ENCODE data around the gene WWOX. TPM values are rescaled to one million over a fixed set of nuclear protein-coding genes. Genes with fewer than 3 reads are reported as not detected.

WWOX gene
- total RNA-seq, 2 donors from 2014 or later, result 33.8 to 82.5 TPM

GRCh38 chr16:78990309-78990701 lies 890.9 kb downstream of the WWOX start:
- H3K36me3 ChIP-seq, result no peaks in the 10 kb centered on the region
- no peaks in the 10 kb centered on the region for H3K27me3 ChIP-seq (replicated peaks; ENCODE audit: insufficient read depth)
- no peak for ATAC-seq (ENCODE audit: insufficient number of reproducible peaks, low FRiP score, low read depth)
- no peak for DNase-seq (ENCODE audit: low spot score)
- TF ChIP-seq CTCF (IDR thresholded peaks at IDR 0.05), result no peak
- no peaks in the 10 kb centered on the region for H3K4me1 ChIP-seq (ENCODE audit: control insufficient read depth in 1 of 2, low read depth in 2 of 2)
- no peak overlapping the region for H3K4me3 ChIP-seq
- no peaks in the 10 kb centered on the region for H3K9me3 ChIP-seq
- H3K27ac ChIP-seq, result no peak overlapping the region

GRCh38 chr16:78992001-78992400 lies 892.5 kb downstream of the WWOX start:
- no peak for ATAC-seq (ENCODE audit: insufficient number of reproducible peaks, low FRiP score, low read depth)
- H3K4me3 ChIP-seq, result no peak overlapping the region
- no peak for TF ChIP-seq CTCF (IDR thresholded peaks at IDR 0.05)
- no peaks in the 10 kb centered on the region for H3K9me3 ChIP-seq
- H3K27me3 ChIP-seq (replicated peaks; ENCODE audit: insufficient read depth), result no peaks in the 10 kb centered on the region
- no peaks in the 10 kb centered on the region for H3K4me1 ChIP-seq (ENCODE audit: control insufficient read depth in 1 of 2, low read depth in 2 of 2)
- no peak for DNase-seq (ENCODE audit: low spot score)
- no peak overlapping the region for H3K27ac ChIP-seq
- no peaks in the 10 kb centered on the region for H3K36me3 ChIP-seq

- TF ChIP-seq CTCF (IDR thresholded peaks at IDR 0.05), result no peak
Measured at GRCh38 chr16:78993346-78993745, 893.9 kb downstream of the WWOX start.

GRCh38 chr16:78994135-78994745 lies 894.8 kb downstream of the WWOX start:
- Histone ChIP-seq H3K27me3 (replicated peaks; ENCODE audit: insufficient read depth) (no peaks in the 10 kb centered on the region), H3K9me3 (no peaks in the 10 kb centered on the region), H3K4me3 (no peak overlapping the region), H3K36me3 (no peaks in the 10 kb centered on the region), H3K27ac (no peak overlapping the region), H3K4me1 (ENCODE audit: control insufficient read depth in 1 of 2, low read depth in 2 of 2) (no peaks in the 10 kb centered on the region)
- DNase-seq (ENCODE audit: low spot score) (no peak), ATAC-seq (ENCODE audit: insufficient number of reproducible peaks, low FRiP score, low read depth) (no peak)
- TF ChIP-seq CTCF (IDR thresholded peaks at IDR 0.05), result no peak

More at GRCh38 chr16:78993346-78993745, 893.9 kb downstream of the WWOX start:
- no peaks in the 10 kb centered on the region for H3K27me3 ChIP-seq (replicated peaks; ENCODE audit: insufficient read depth)
- DNase-seq (ENCODE audit: low spot score), result no peak
- H3K36me3 ChIP-seq, result no peaks in the 10 kb centered on the region
- no peaks in the 10 kb centered on the region for H3K4me1 ChIP-seq (ENCODE audit: control insufficient read depth in 1 of 2, low read depth in 2 of 2)
- H3K4me3 ChIP-seq, result no peak overlapping the region
- H3K27ac ChIP-seq, result no peak overlapping the region
- no peak for ATAC-seq (ENCODE audit: insufficient number of reproducible peaks, low FRiP score, low read depth)
- H3K9me3 ChIP-seq, result no peaks in the 10 kb centered on the region

- TF ChIP-seq CTCF (IDR thresholded peaks at IDR 0.05), result no peak
- H3K9me3 ChIP-seq, result no peaks in the 10 kb centered on the region
- no peaks in the 10 kb centered on the region for H3K36me3 ChIP-seq
- no peak for DNase-seq (ENCODE audit: low spot score)
- H3K27me3 ChIP-seq (replicated peaks; ENCODE audit: insufficient read depth), result no peaks in the 10 kb centered on the region
- no peaks in the 10 kb centered on the region for H3K4me1 ChIP-seq (ENCODE audit: control insufficient read depth in 1 of 2, low read depth in 2 of 2)
- no peak overlapping the region for H3K4me3 ChIP-seq
- ATAC-seq (ENCODE audit: insufficient number of reproducible peaks, low FRiP score, low read depth), result no peak
- H3K27ac ChIP-seq, result no peak overlapping the region
Measured at GRCh38 chr16:78995441-78995840, 896.0 kb downstream of the WWOX start.
